ENCODE results near the gene KRT39. TPM values are rescaled to one million over a fixed set of nuclear protein-coding genes. Genes with fewer than 3 reads are reported as not detected.

KRT39 gene
- total and polyA plus RNA-seq, 2 donors (not counting 3 experiments of a cell fraction or from before 2014, with no cell fraction given), result not detected

DNA sequence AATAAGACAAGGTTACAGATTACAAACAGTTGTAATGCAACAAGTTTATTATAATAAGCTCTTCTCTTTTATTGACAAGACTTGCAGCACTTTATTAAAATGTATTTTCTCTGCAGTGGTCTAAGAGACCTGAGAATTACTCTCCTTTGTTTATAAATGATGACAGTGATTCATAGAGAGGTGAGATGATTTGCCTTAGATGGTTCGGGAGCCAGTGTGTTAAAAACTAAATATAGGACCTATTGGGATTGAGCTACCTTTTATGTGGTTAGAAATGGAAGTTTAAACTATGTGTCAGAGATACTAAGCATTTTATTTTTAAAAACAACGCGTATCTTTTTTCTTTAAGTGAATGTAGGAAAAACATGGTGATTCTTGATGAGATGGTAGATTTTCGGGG, 30.1 kb upstream of the KRT39 start:
- Histone ChIP-seq H3K27me3 (ENCODE audit: control insufficient read depth in 2 of 2, insufficient read depth in 2 of 2, low read length in 2 of 2) (peaks cover 2 to 3% of the 10 kb centered on the region in 2 experiments), H3K79me2 (ENCODE audit: control insufficient read depth, insufficient read depth, low read length) (no peaks in the 10 kb centered on the region), H3K4me1 (ENCODE audit: control insufficient read depth, extremely low read depth, insufficient read depth, low read length) (no peaks in the 10 kb centered on the region), H3K27ac (ENCODE audit: insufficient read depth, low read depth, low read length) (no peak overlapping the region), H3K9ac (replicated peaks; ENCODE audit: extremely low read depth, insufficient read depth, low read length) (no peak overlapping the region), H3K4me2 (ENCODE audit: insufficient read depth, low read length) (no peak overlapping the region), H3K36me3 (ENCODE audit: control insufficient read depth in 2 of 2, extremely low read depth in 1 of 2, insufficient read depth in 2 of 2, low read length in 2 of 2) (no peaks in the 10 kb centered on the region), H3K4me3 (replicated peaks in 1 of 3; ENCODE audit: insufficient read depth in 1 of 3, low read depth in 1 of 3, low read length in 3 of 3) (no peak overlapping the region), H3K9me3 (replicated peaks; ENCODE audit: control insufficient read depth, insufficient read depth, low read length) (no peaks in the 10 kb centered on the region), H2AFZ (ENCODE audit: low read depth, low read length) (no peak overlapping the region), H3K9me1 (replicated peaks; ENCODE audit: control insufficient read depth, extremely low read depth, insufficient read depth, low read length) (no peaks in the 10 kb centered on the region), H4K20me1 (replicated peaks; ENCODE audit: control insufficient read depth, extremely low read depth, insufficient read depth, low read length) (no peaks in the 10 kb centered on the region)
- ChIA-PET CTCF (no interaction called here), POLR2A (no interaction called here)
- intact Hi-C loops (cut with micrococcal nuclease) (no loop called here), dilution Hi-C loops (cut with MboI; ENCODE audit: extremely low pct_ligation_motif_present, low sequenced_read_pairs) (no loop called here)
- no peak for DNase-seq (ENCODE audit: low read depth, low spot score)
- FAIRE-seq, result no peak
- TF ChIP-seq, protein P1, sequence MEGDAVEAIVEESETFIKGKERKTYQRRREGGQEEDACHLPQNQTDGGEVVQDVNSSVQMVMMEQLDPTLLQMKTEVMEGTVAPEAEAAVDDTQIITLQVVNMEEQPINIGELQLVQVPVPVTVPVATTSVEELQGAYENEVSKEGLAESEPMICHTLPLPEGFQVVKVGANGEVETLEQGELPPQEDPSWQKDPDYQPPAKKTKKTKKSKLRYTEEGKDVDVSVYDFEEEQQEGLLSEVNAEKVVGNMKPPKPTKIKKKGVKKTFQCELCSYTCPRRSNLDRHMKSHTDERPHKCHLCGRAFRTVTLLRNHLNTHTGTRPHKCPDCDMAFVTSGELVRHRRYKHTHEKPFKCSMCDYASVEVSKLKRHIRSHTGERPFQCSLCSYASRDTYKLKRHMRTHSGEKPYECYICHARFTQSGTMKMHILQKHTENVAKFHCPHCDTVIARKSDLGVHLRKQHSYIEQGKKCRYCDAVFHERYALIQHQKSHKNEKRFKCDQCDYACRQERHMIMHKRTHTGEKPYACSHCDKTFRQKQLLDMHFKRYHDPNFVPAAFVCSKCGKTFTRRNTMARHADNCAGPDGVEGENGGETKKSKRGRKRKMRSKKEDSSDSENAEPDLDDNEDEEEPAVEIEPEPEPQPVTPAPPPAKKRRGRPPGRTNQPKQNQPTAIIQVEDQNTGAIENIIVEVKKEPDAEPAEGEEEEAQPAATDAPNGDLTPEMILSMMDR (IDR thresholded peaks at IDR 0.05; ENCODE audit: extremely low read depth in 1 of 2, insufficient read depth in 1 of 2, low read depth in 1 of 2, low read length in 2 of 2), result no peak
- TF ChIP-seq FOS (IDR thresholded peaks at IDR 0.05; ENCODE audit: borderline replicate concordance, insufficient read depth, low read length) (no peak), MYC (IDR thresholded peaks at IDR 0.05; ENCODE audit: low read depth, low read length) (no peak), GATA2 (IDR thresholded peaks at IDR 0.05; ENCODE audit: insufficient read depth, insufficient read length, low read depth, low read length) (no peak), POLR2A (IDR thresholded peaks at IDR 0.05; ENCODE audit: low read depth, low read length) (no peak), EZH2 (IDR thresholded peaks at IDR 0.05; ENCODE audit: borderline replicate concordance, low read depth, low read length, severe bottlenecking) (no peak), POLR2AphosphoS5 (IDR thresholded peaks at IDR 0.05; ENCODE audit: insufficient read depth, low read depth, low read length) (no peak), JUN (IDR thresholded peaks at IDR 0.05; ENCODE audit: borderline replicate concordance, insufficient read depth, insufficient read length, low read depth) (no peak)
- TF ChIP-seq, protein P2, sequence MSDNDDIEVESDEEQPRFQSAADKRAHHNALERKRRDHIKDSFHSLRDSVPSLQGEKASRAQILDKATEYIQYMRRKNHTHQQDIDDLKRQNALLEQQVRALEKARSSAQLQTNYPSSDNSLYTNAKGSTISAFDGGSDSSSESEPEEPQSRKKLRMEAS (IDR thresholded peaks at IDR 0.05; ENCODE audit: insufficient read depth, insufficient read length), result no peak
- no TSS peak for BruUV-seq (replicated peaks)

Measured in endothelial cell of umbilical vein (primary cell).